ENCODE measurements around the gene ZFYVE21.

Gene ZFYVE21

DNA sequence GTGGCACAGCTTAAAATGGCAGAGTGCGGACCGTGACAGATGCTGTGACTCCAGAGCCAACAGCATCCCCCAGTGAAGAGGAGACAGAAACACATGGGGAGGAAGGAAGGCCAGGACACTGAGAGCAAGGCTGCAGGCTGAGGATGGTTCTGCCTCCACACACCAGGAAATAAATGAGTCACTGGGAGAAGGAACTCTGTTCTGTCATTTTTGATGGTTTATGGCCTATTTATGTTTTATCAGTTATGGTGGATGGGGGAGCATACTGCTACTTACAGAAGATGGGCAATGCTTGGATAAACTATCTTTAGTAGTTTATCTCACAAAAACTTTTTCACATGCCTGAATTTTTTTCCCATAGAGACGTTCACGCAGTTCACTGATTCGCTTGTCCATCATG is 33.8 kb downstream of the ZFYVE21 start:
- no peak overlapping the region for H3K4me3 ChIP-seq (replicated peaks in 1 of 2; ENCODE audit: low read depth in 2 of 2, low read length in 2 of 2)
- TF ChIP-seq, protein P1, sequence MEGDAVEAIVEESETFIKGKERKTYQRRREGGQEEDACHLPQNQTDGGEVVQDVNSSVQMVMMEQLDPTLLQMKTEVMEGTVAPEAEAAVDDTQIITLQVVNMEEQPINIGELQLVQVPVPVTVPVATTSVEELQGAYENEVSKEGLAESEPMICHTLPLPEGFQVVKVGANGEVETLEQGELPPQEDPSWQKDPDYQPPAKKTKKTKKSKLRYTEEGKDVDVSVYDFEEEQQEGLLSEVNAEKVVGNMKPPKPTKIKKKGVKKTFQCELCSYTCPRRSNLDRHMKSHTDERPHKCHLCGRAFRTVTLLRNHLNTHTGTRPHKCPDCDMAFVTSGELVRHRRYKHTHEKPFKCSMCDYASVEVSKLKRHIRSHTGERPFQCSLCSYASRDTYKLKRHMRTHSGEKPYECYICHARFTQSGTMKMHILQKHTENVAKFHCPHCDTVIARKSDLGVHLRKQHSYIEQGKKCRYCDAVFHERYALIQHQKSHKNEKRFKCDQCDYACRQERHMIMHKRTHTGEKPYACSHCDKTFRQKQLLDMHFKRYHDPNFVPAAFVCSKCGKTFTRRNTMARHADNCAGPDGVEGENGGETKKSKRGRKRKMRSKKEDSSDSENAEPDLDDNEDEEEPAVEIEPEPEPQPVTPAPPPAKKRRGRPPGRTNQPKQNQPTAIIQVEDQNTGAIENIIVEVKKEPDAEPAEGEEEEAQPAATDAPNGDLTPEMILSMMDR (IDR thresholded peaks at IDR 0.05; ENCODE audit: low read depth, low read length): no peak
- no peak for DNase-seq (ENCODE audit: low read depth in 2 of 2)

DNA sequence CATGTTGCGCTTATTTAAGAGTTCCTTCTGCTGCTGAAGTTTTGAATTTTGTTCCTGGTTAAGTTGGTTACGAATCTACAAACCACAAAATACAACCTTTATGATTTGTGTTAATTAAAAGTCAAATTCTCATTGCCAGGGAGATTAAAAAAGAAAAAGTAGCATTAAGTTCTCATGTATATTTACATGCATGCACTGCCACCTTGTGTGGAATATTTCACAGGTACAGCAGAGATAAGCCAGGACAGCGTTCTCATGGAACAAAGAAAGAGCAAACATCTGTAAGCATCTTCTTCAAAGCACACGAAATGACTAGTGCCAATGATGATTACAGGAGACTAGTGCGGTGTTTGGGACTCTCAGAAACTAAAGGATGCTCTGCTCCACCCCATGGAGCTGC is 34.2 kb downstream of the ZFYVE21 start:
- DNase-seq (ENCODE audit: low read depth in 2 of 2): no peak
- no peak overlapping the region for H3K4me3 ChIP-seq (replicated peaks in 1 of 2; ENCODE audit: low read depth in 2 of 2, low read length in 2 of 2)
- TF ChIP-seq, protein P1 (IDR thresholded peaks at IDR 0.05; ENCODE audit: low read depth, low read length): no peak

DNA sequence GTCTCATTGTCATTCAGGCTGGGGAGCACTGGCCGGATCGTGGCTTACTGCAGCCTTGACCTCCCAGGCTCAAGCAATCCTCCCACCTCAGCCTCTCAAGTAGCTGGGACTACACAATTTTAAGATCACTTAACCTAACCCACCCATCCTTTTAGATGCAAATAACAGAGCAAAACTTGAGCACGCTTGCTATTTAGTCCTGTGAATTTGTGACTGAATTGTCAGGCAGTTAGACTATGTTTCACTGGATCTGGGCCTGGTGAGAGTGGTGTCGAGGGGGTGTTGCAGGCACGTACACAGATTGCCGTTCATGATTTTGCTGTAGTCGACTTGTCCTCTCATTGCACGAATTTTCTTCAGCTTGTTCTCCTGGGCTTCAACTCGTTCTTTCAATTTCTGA is 38.2 kb downstream of the ZFYVE21 start:
- TF ChIP-seq, protein P1 (IDR thresholded peaks at IDR 0.05; ENCODE audit: low read depth, low read length): no peak
- H3K4me3 ChIP-seq (replicated peaks in 1 of 2; ENCODE audit: low read depth in 2 of 2, low read length in 2 of 2): no peak overlapping the region
- no peak for DNase-seq (ENCODE audit: low read depth in 2 of 2)

DNA sequence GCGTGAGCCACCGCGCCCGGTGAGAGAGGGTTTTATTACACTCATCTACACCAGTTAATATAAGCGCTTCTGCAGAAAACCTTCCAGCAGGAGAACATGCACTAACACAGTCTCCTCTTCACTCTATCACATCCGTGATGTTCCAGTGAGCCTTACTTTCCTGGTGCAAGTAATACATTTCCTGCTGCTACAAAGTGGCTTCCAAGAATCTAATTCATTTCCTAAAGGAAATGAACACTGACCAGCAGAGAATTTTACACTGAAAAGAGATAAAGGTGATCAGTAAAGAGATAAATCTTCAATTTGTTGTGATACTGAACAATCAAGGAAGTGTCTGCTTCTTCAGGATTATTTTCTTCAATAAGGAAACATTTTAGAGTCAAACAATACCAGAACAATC is 39.5 kb downstream of the ZFYVE21 start:
- TF ChIP-seq, protein P1 (IDR thresholded peaks at IDR 0.05; ENCODE audit: low read depth, low read length): no peak
- no peak for DNase-seq (ENCODE audit: low read depth in 2 of 2)

DNA sequence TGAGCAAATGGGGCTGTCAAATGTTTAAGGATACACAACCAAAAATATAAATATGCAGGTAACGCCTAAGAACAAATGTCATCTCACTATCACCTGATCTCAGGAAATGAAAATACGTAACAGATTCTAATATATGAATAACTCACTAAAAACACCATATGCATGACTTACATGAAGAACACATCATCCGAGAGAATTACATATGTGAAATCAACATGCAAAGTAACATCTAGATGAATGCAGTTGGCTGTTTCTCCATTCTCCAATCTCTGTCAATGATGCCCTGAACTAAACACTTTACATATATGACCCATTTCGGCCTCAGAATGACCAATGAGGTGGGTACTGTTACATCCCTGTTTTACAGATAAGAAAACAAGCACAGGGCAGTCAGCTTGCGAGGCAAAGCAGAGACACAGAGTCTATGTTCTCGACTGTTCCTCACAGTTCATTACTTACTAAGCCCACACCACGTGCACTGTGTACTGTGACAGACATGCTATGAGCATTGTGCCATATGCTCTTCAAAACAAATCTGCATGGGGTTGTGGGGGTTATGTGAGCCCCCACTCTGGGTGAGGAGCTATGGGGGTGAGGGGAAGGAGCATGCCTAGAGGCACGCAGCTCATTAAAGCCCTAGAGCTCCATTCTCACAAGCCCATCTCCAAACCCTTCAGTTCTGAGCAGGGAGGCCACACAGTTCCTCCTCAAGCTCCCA is 42.6 kb downstream of the ZFYVE21 start:
- no peak for DNase-seq (ENCODE audit: low read depth in 2 of 2)
- TF ChIP-seq, protein P1 (IDR thresholded peaks at IDR 0.05; ENCODE audit: low read depth, low read length): no peak
- H3K4me3 ChIP-seq (replicated peaks in 1 of 2; ENCODE audit: low read depth in 2 of 2, low read length in 2 of 2): no peak overlapping the region

More for the DNA sequence above, 39.5 kb downstream of the ZFYVE21 start:
- H3K4me3 ChIP-seq (replicated peaks in 1 of 2; ENCODE audit: low read depth in 2 of 2, low read length in 2 of 2): no peak overlapping the region

DNA sequence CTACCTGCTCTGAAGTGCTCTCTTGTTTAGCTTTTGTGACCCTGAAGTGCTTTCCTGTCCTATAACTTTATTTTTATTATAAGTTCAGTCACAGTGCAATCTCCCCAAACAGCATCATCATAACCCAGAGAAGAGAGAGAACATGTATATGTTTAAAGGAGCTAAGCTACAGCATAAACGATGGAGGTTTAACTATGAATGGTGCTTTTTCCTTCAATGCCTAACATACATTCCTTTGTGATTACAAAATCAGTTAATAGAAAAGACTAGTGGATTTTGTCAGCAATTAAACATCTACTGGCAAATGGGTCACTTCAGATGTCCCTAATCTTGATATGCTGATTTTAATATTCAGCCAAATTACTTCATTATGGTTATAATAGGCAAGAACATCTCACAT is 46.4 kb downstream of the ZFYVE21 start:
- TF ChIP-seq, protein P1 (IDR thresholded peaks at IDR 0.05; ENCODE audit: low read depth, low read length): no peak
- DNase-seq (ENCODE audit: low read depth in 2 of 2): peak in 1 of 2 donors; percentile 7
- H3K4me3 ChIP-seq (replicated peaks in 1 of 2; ENCODE audit: low read depth in 2 of 2, low read length in 2 of 2): no peak overlapping the region

DNA sequence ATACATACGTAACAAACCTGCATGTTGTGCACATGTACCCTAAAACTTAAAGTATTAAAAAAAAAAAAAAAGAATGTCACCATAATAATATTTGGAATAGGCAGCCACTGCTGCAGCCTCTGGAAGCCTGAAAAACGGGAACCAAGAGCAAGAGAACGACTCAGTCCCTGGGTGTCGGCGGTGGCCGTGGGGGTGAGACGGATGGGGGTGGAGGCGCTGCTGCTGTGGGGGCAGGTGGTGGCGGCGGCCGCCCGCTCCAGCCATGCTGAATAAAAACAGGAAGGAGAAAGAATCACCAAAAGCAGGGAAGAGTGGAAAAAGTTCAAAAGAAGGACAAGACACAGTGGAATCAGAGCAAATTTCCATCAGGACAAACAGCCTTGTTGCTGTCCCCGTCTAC is 46.9 kb downstream of the ZFYVE21 start:
- TF ChIP-seq, protein P1 (IDR thresholded peaks at IDR 0.05; ENCODE audit: low read depth, low read length): no peak
- no peak overlapping the region for H3K4me3 ChIP-seq (replicated peaks in 1 of 2; ENCODE audit: low read depth in 2 of 2, low read length in 2 of 2)
- DNase-seq (ENCODE audit: low read depth in 2 of 2): no peak

All from cardiac fibroblast (primary cell).